BLaER1 treated with 17β-estradiol and CSF1 and Interleukin-3, amounts not matched to agents 10 nM and 100 nM (cell line): ENCODE results near the gene TKT.

Source experiments
- H3K27ac ChIP-seq, 11 experiments: shearing (Covaris generic); formaldehyde crosslinking; 2 replicates each; pipeline ENCODE4 v1.8.1; 2022
- H3K27me3 ChIP-seq, 11 experiments: shearing (Covaris generic); formaldehyde crosslinking; 2 replicates each; pipeline ENCODE4 v1.8.1; 2022
- H3K36me3 ChIP-seq, 11 experiments: shearing (Covaris generic); formaldehyde crosslinking; 2 replicates each; pipeline ENCODE4 v1.8.1; 2022
- H3K4me1 ChIP-seq, 10 experiments: shearing (Covaris generic); formaldehyde crosslinking; 2 replicates each; pipeline ENCODE4 v1.8.1; 2022
- H3K4me2 ChIP-seq, 11 experiments: shearing (Covaris generic); formaldehyde crosslinking; 2 replicates each; pipeline ENCODE4 v1.8.1; 2022
- H3K4me3 ChIP-seq, 10 experiments: shearing (Covaris generic); formaldehyde crosslinking; 2 replicates each; pipeline ENCODE4 v1.8.1; 2022
- H3K9ac ChIP-seq, 11 experiments: shearing (Covaris generic); formaldehyde crosslinking; 2 replicates each; pipeline ENCODE4 v1.8.1; 2022
- H3K9me3 ChIP-seq, 11 experiments: shearing (Covaris generic); formaldehyde crosslinking; replicated peaks in 1 of 11; 2 replicates each; pipeline ENCODE4 v1.8.1; 2022
- H4K20me1 ChIP-seq, 11 experiments: shearing (Covaris generic); formaldehyde crosslinking; 2 replicates each; pipeline ENCODE4 v1.8.1; 2022
- Cebpa-rat ChIP-seq, 11 experiments: shearing (Covaris generic); IDR thresholded peaks; 2 replicates each; pipeline ENCODE4 v1.8.1; 2022

TKT gene

DNA sequence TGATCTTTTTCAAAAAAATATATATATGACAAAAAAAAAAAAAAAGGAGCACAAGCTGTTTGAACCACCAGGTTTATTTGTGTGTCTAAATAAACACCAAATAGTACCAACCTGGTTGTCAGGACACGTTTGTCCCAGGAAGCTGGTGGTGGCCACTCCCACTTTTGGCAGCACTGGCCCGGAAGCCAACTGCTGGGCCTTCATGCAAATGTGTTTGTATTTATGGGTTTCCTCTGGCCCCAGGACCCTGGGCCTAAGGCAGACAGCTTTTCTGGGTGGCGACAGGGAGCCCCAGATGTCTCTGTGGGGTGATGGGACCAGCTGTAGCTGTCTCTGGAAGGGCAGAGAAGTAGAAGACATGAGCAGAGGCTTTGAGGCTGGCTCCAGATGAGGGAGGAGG lies 63.2 kb downstream of the TKT start:
- Histone ChIP-seq H3K4me3 (no peak overlapping the region), H3K4me2 (no peak overlapping the region), H3K27ac (0 out of 22 replicates have a peak overlapping the region, but pooled peaks of 1 of the 11 experiments have one; percentile 10), H3K36me3 (peaks cover 58 to 76% (median 70%) of the 10 kb centered on the region in 11 experiments), H3K4me1 (peaks cover 9 to 57% (median 30%) of the 10 kb centered on the region in 10 experiments; a peak in 19 of 20 replicates), H3K27me3 (no peaks in the 10 kb centered on the region), H3K9ac (peak overlapping the region in 2 of 11 experiments; percentile 19 to 39; a peak in 1 of 22 replicates), H4K20me1 (peaks cover 0 to 90% (median 52%) of the 10 kb centered on the region in 11 experiments; a peak in 18 of 22 replicates), H3K9me3 (no peaks in the 10 kb centered on the region)
- TF ChIP-seq Cebpa-rat (IDR thresholded peaks at IDR 0.05): no peak

GRCh38 chr3:53191836-53192480 lies 63.9 kb downstream of the TKT start:
- no peak for TF ChIP-seq Cebpa-rat (IDR thresholded peaks at IDR 0.05)
- Histone ChIP-seq H3K4me1 (peaks cover 9 to 57% (median 30%) of the 10 kb centered on the region in 10 experiments; a peak in 19 of 20 replicates), H3K36me3 (peaks cover 65 to 82% (median 76%) of the 10 kb centered on the region in 11 experiments), H3K4me2 (peak overlapping the region in 3 of 11 experiments; percentile 6 to 25 (median 17); a peak in 2 of 22 replicates), H3K9ac (peak overlapping the region in 3 of 11 experiments; percentile 24 to 33 (median 28); a peak in 1 of 22 replicates), H3K27ac (no peak overlapping the region; a peak in 1 of 22 replicates), H3K9me3 (no peaks in the 10 kb centered on the region), H4K20me1 (peaks cover 0 to 97% (median 52%) of the 10 kb centered on the region in 11 experiments; a peak in 18 of 22 replicates), H3K4me3 (no peak overlapping the region), H3K27me3 (no peaks in the 10 kb centered on the region)

- peaks cover 0 to 50% (median 17%) of the 10 kb centered on the region in 10 experiments; a peak in 13 of 20 replicates for H3K4me1 ChIP-seq
- no peak overlapping the region for H3K27ac ChIP-seq
- peak overlapping the region in 1 of 11 experiments; percentile 34; a peak in 1 of 22 replicates for H3K9ac ChIP-seq
- peaks cover 78 to 95% (median 89%) of the 10 kb centered on the region in 11 experiments for H3K36me3 ChIP-seq
- no peaks in the 10 kb centered on the region for H3K9me3 ChIP-seq
- H3K27me3 ChIP-seq: no peaks in the 10 kb centered on the region
- H4K20me1 ChIP-seq: peaks cover 0 to 100% (median 64%) of the 10 kb centered on the region in 11 experiments; a peak in 19 of 22 replicates
- H3K4me3 ChIP-seq: no peak overlapping the region
- H3K4me2 ChIP-seq: no peak overlapping the region
- no peak for TF ChIP-seq Cebpa-rat (IDR thresholded peaks at IDR 0.05)
These were observed 65.2 kb downstream of the TKT start for GRCh38 chr3:53190659-53191058.

- no peak for TF ChIP-seq Cebpa-rat (IDR thresholded peaks at IDR 0.05)
- peaks cover 92 to 100% (median 99%) of the 10 kb centered on the region in 11 experiments for H3K36me3 ChIP-seq
These were observed 66.5 kb downstream of the TKT start for GRCh38 chr3:53189276-53189675.

DNA sequence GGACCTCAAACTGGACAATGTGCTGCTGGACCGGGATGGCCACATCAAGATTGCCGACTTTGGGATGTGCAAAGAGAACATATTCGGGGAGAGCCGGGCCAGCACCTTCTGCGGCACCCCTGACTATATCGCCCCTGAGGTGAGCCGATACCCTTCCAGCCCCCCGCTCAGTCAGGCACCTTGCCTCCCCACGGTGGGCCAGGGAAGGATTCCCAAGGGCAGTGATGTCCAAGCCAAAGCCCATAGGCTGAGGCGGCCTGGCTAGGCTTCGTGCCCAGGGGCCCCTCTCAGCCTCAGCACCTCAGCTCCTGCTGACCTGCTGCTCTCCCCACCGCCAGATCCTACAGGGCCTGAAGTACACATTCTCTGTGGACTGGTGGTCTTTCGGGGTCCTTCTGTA lies 67.1 kb downstream of the TKT start:
- no peak overlapping the region for H3K4me3 ChIP-seq
- TF ChIP-seq Cebpa-rat (IDR thresholded peaks at IDR 0.05): no peak
- no peaks in the 10 kb centered on the region for H3K27me3 ChIP-seq
- H3K9me3 ChIP-seq: no peaks in the 10 kb centered on the region
- peaks cover 0 to 99% (median 52%) of the 10 kb centered on the region in 11 experiments; a peak in 18 of 22 replicates for H4K20me1 ChIP-seq
- no peak overlapping the region for H3K27ac ChIP-seq
- H3K4me2 ChIP-seq: no peak overlapping the region
- peak overlapping the region in 1 of 11 experiments; percentile 7; a peak in 1 of 22 replicates for H3K9ac ChIP-seq
- peaks cover 0 to 42% (median 9%) of the 10 kb centered on the region in 10 experiments; a peak in 11 of 20 replicates for H3K4me1 ChIP-seq
- peaks cover 88 to 100% (median 98%) of the 10 kb centered on the region in 11 experiments for H3K36me3 ChIP-seq

More at GRCh38 chr3:53189276-53189675, 66.5 kb downstream of the TKT start:
- Histone ChIP-seq H3K27me3 (no peaks in the 10 kb centered on the region), H3K4me1 (peaks cover 0 to 47% (median 9%) of the 10 kb centered on the region in 10 experiments; a peak in 11 of 20 replicates), H4K20me1 (peaks cover 0 to 100% (median 55%) of the 10 kb centered on the region in 11 experiments; a peak in 19 of 22 replicates), H3K4me3 (no peak overlapping the region), H3K4me2 (no peak overlapping the region), H3K9me3 (no peaks in the 10 kb centered on the region), H3K27ac (0 out of 22 replicates have a peak overlapping the region, but pooled peaks of 1 of the 11 experiments have one; percentile 23), H3K9ac (peak overlapping the region in 1 of 11 experiments; percentile 7; a peak in 2 of 22 replicates)

GRCh38 chr3:53188136-53188685 lies 67.6 kb downstream of the TKT start:
- H3K4me1 ChIP-seq: peaks cover 0 to 37% (median 9%) of the 10 kb centered on the region in 10 experiments; a peak in 11 of 20 replicates
- H4K20me1 ChIP-seq: peaks cover 0 to 99% (median 51%) of the 10 kb centered on the region in 11 experiments; a peak in 18 of 22 replicates
- peaks cover 88 to 100% (median 98%) of the 10 kb centered on the region in 11 experiments for H3K36me3 ChIP-seq
- H3K27ac ChIP-seq: no peak overlapping the region
- H3K4me2 ChIP-seq: no peak overlapping the region
- H3K4me3 ChIP-seq: no peak overlapping the region
- H3K9me3 ChIP-seq: no peaks in the 10 kb centered on the region
- TF ChIP-seq Cebpa-rat (IDR thresholded peaks at IDR 0.05): no peak
- H3K9ac ChIP-seq: no peak overlapping the region; a peak in 1 of 22 replicates
- no peaks in the 10 kb centered on the region for H3K27me3 ChIP-seq

- H4K20me1 ChIP-seq: peaks cover 0 to 99% (median 44%) of the 10 kb centered on the region in 11 experiments; a peak in 17 of 22 replicates
- H3K27ac ChIP-seq: no peak overlapping the region
- no peaks in the 10 kb centered on the region for H3K9me3 ChIP-seq
- H3K36me3 ChIP-seq: peaks cover 88 to 100% (median 98%) of the 10 kb centered on the region in 11 experiments
- peaks cover 0 to 35% (median 11%) of the 10 kb centered on the region in 10 experiments; a peak in 11 of 20 replicates for H3K4me1 ChIP-seq
- no peak overlapping the region for H3K4me2 ChIP-seq
- H3K9ac ChIP-seq: no peak overlapping the region
- no peak overlapping the region for H3K4me3 ChIP-seq
- no peaks in the 10 kb centered on the region for H3K27me3 ChIP-seq
- no peak for TF ChIP-seq Cebpa-rat (IDR thresholded peaks at IDR 0.05)
These were observed 68.4 kb downstream of the TKT start for GRCh38 chr3:53187430-53187829.

DNA sequence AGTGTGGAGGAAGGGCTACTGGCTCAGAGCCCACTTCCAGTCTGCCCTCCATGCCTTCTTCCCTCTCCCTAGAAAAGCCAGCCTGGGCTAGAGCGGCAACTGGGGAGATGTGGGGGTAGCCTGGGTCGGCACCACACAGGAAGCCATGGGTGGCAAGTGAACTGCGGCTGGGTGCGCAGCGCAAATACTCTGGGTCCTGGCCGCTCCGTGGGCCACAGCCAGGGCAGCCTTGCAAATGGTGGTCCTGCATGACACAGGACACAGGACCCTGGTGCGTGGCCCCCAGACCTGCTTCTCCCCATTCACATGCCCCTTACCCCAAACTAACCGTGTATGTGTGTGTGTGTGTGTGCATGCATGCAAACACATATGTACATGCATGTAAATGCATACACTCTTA lies 69.1 kb downstream of the TKT start:
- TF ChIP-seq Cebpa-rat (IDR thresholded peaks at IDR 0.05): no peak
- Histone ChIP-seq H3K4me3 (no peak overlapping the region), H3K36me3 (peaks cover 88 to 100% (median 99%) of the 10 kb centered on the region in 11 experiments), H3K27ac (peak overlapping the region in 1 of 11 experiments; percentile 29; a peak in 1 of 22 replicates), H4K20me1 (peaks cover 0 to 99% (median 38%) of the 10 kb centered on the region in 11 experiments; a peak in 19 of 22 replicates), H3K4me2 (no peak overlapping the region), H3K9me3 (no peaks in the 10 kb centered on the region), H3K27me3 (no peaks in the 10 kb centered on the region), H3K9ac (0 out of 22 replicates have a peak overlapping the region, but pooled peaks of 1 of the 11 experiments have one; percentile 6), H3K4me1 (peaks cover 0 to 36% (median 12%) of the 10 kb centered on the region in 10 experiments; a peak in 16 of 20 replicates)
